ENCODE measurements around the gene CDRT4.

Gene CDRT4

GRCh38 chr17:15462976-15463772, 4.2 kb downstream of the CDRT4 start:
- Histone ChIP-seq H3K4me1 (ENCODE audit: control insufficient read depth, insufficient read depth, low read length) (peaks cover 2% of the 10 kb centered on the region; the same call in 1 of the 2 replicates), H3K27me3 (ENCODE audit: control insufficient read depth, insufficient read depth, low read length) (no peaks in the 10 kb centered on the region), H3K4me3 (ENCODE audit: low read length) (no peak overlapping the region), H3K9me3 (ENCODE audit: control insufficient read depth, insufficient read depth, low read length) (no peaks in the 10 kb centered on the region), H3K36me3 (ENCODE audit: control insufficient read depth, insufficient read depth, low read length) (no peaks in the 10 kb centered on the region), H3K27ac (ENCODE audit: low read length) (no peak overlapping the region)
- no CpG with 5 or more reads among the region's 11 CpGs for WGBS (ENCODE audit: insufficient coverage, insufficient read length)
- DNase-seq (ENCODE audit: low read depth, low spot score), result no peak

- Histone ChIP-seq H3K36me3 (ENCODE audit: control insufficient read depth, insufficient read depth, low read length) (no peaks in the 10 kb centered on the region), H3K4me3 (ENCODE audit: low read length) (no peak overlapping the region), H3K9me3 (ENCODE audit: control insufficient read depth, insufficient read depth, low read length) (no peaks in the 10 kb centered on the region), H3K27me3 (ENCODE audit: control insufficient read depth, insufficient read depth, low read length) (no peaks in the 10 kb centered on the region), H3K4me1 (ENCODE audit: control insufficient read depth, insufficient read depth, low read length) (no peaks in the 10 kb centered on the region), H3K27ac (ENCODE audit: low read length) (no peak overlapping the region)
- no CpG with 5 or more reads among the region's 7 CpGs for WGBS (ENCODE audit: insufficient coverage, insufficient read length)
- DNase-seq (ENCODE audit: low read depth, low spot score), result no peak
These were observed 9.7 kb downstream of the CDRT4 start for GRCh38 chr17:15457723-15458094.

DNA sequence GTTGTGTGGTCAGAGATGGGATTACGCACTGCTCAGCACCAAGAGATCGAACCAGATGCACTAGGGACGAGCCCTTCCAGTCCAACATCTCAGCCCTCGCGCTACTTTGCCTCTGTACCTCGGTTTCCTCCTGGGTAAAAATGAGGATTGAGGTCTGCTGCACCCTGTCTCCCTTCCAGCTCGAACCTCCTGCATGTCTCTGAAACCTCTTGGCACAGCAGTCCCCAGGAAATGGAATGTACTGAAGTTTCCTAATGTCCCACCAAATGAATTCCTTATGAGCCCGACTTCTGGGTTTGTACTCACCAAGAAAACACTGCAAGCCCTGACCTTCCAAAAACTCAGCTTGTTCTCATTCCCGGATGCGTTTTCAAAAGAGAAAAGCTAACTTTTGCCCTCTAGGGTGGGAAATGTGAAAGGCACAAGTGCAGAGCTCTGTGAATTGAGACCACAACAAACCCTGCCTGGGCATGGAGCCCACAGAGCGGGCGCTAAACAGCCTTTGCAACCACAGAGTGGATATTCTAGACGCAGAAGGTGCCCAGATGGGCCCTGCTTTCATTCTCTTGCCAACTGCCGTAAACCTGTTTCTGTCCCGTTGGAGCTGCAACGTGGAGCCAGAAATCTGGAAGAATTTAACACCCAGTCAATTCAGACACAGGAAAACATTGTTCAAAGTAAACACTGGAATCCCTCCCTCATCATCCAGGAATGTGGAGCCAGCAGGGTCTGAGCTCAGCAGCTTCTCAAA, 10.3 kb downstream of the CDRT4 start:
- DNase-seq (ENCODE audit: low read depth, low spot score), result no peak
- WGBS (ENCODE audit: insufficient coverage, insufficient read length), result no CpG with 5 or more reads among the region's 16 CpGs
- Histone ChIP-seq H3K9me3 (ENCODE audit: control insufficient read depth, insufficient read depth, low read length) (no peaks in the 10 kb centered on the region), H3K27ac (ENCODE audit: low read length) (no peak overlapping the region), H3K4me3 (ENCODE audit: low read length) (no peak overlapping the region), H3K36me3 (ENCODE audit: control insufficient read depth, insufficient read depth, low read length) (no peaks in the 10 kb centered on the region), H3K27me3 (ENCODE audit: control insufficient read depth, insufficient read depth, low read length) (no peaks in the 10 kb centered on the region), H3K4me1 (ENCODE audit: control insufficient read depth, insufficient read depth, low read length) (no peaks in the 10 kb centered on the region)

DNA sequence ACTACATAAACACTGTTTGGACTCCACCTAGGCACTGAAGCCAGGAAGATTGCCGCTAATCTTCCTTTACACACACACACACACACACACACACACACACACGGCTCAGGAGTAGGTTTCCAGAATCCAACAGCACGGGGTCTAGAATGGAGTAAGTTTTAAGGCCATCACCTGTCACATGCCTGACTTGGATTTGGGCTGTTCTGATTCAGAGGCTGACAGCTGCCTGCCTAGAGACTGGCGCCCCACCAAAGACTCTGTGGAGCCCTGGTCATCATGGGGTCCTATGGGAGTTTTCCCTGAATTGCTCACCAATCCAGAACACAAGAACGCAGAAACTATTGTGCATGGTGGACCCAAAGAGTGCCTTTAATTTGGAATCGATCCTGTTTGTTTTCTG, 10.9 kb downstream of the CDRT4 start:
- H3K36me3 ChIP-seq (ENCODE audit: control insufficient read depth, insufficient read depth, low read length), result no peaks in the 10 kb centered on the region
- DNase-seq (ENCODE audit: low read depth, low spot score), result no peak
- H3K27ac ChIP-seq (ENCODE audit: low read length), result no peak overlapping the region
- H3K9me3 ChIP-seq (ENCODE audit: control insufficient read depth, insufficient read depth, low read length), result no peaks in the 10 kb centered on the region
- no peaks in the 10 kb centered on the region for H3K4me1 ChIP-seq (ENCODE audit: control insufficient read depth, insufficient read depth, low read length)
- H3K4me3 ChIP-seq (ENCODE audit: low read length), result no peak overlapping the region
- H3K27me3 ChIP-seq (ENCODE audit: control insufficient read depth, insufficient read depth, low read length), result no peaks in the 10 kb centered on the region
- no CpG with 5 or more reads among the region's 6 CpGs for WGBS (ENCODE audit: insufficient coverage, insufficient read length)

DNA sequence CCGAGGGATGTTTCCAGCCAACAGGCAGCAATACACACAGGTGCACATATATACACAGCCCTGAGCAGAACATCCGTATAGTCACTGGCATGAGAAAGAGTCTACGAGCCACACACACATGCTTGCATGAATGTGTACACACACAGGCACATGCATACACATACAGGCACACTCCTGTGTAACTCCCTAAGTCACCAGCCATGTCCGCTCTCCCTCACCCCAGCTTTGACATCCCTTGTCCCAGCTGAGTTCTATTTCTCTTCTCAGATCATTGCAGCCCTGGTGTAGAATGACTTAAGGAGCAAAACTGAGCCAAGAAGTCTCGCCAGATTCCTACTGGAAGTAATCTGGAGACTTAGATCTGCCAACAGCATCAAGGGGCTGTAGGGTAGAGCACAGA, 13.1 kb downstream of the CDRT4 start:
- Histone ChIP-seq H3K9me3 (ENCODE audit: control insufficient read depth, insufficient read depth, low read length) (no peaks in the 10 kb centered on the region), H3K4me3 (ENCODE audit: low read length) (no peak overlapping the region), H3K27ac (ENCODE audit: low read length) (no peak overlapping the region), H3K36me3 (ENCODE audit: control insufficient read depth, insufficient read depth, low read length) (no peaks in the 10 kb centered on the region), H3K4me1 (ENCODE audit: control insufficient read depth, insufficient read depth, low read length) (no peaks in the 10 kb centered on the region), H3K27me3 (ENCODE audit: control insufficient read depth, insufficient read depth, low read length) (no peaks in the 10 kb centered on the region)
- no peak for DNase-seq (ENCODE audit: low read depth, low spot score)
- no CpG with 5 or more reads among the region's 5 CpGs for WGBS (ENCODE audit: insufficient coverage, insufficient read length)

DNA sequence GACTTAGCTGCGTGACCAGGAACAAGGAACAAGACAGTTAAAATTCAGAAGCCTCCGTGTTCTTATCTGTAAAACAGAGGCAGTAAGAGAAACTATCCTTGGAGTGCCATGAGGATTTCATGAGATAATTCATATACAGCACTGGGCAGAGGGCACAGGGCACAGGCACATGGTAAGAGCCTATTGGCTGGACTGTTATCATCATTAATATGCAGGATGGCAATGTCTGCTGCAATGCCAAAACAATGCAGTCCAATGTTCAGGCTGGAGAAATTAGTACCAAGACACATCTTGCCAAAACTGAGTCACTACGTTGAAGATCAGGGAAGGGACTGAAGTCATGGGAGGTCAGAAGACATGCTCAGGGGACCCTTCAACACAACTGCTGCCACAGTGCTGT, 13.6 kb downstream of the CDRT4 start:
- H3K27ac ChIP-seq (ENCODE audit: low read length), result no peak overlapping the region
- no peak for DNase-seq (ENCODE audit: low read depth, low spot score)

DNA sequence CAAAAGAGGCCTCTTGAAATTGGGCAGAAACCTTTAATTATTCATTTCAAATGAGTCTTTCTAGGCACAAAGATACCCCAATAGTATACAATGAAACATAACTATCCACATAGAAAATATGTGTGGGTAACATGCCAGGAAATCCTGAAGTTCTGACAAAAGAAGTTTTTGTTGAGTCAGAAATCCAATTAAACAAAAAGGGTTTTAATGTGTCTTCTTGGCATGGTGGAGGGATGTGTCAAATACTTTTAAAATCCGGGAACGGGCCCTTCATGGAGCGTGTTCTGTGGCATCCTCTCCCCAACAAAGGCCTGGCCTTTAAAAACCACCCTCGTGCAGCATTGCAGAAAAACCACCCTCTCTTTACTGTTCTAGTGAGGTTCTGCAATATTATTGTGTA, 14.2 kb downstream of the CDRT4 start:
- Histone ChIP-seq H3K9me3 (ENCODE audit: control insufficient read depth, insufficient read depth, low read length) (no peaks in the 10 kb centered on the region), H3K36me3 (ENCODE audit: control insufficient read depth, insufficient read depth, low read length) (no peaks in the 10 kb centered on the region), H3K4me3 (ENCODE audit: low read length) (no peak overlapping the region), H3K27ac (ENCODE audit: low read length) (no peak overlapping the region), H3K27me3 (ENCODE audit: control insufficient read depth, insufficient read depth, low read length) (no peaks in the 10 kb centered on the region), H3K4me1 (ENCODE audit: control insufficient read depth, insufficient read depth, low read length) (no peaks in the 10 kb centered on the region)
- DNase-seq (ENCODE audit: low read depth, low spot score), result no peak
- no CpG with 5 or more reads among the region's 4 CpGs for WGBS (ENCODE audit: insufficient coverage, insufficient read length)

More for the DNA sequence above, 13.6 kb downstream of the CDRT4 start:
- Histone ChIP-seq H3K4me3 (ENCODE audit: low read length) (no peak overlapping the region), H3K36me3 (ENCODE audit: control insufficient read depth, insufficient read depth, low read length) (no peaks in the 10 kb centered on the region), H3K4me1 (ENCODE audit: control insufficient read depth, insufficient read depth, low read length) (no peaks in the 10 kb centered on the region), H3K9me3 (ENCODE audit: control insufficient read depth, insufficient read depth, low read length) (no peaks in the 10 kb centered on the region), H3K27me3 (ENCODE audit: control insufficient read depth, insufficient read depth, low read length) (no peaks in the 10 kb centered on the region)
- no CpG with 5 or more reads among the region's 3 CpGs for WGBS (ENCODE audit: insufficient coverage, insufficient read length)

GRCh38 chr17:15452746-15453145, 14.7 kb downstream of the CDRT4 start:
- H3K27me3 ChIP-seq (ENCODE audit: control insufficient read depth, insufficient read depth, low read length), result no peaks in the 10 kb centered on the region
- H3K4me1 ChIP-seq (ENCODE audit: control insufficient read depth, insufficient read depth, low read length), result no peaks in the 10 kb centered on the region
- no peak overlapping the region for H3K4me3 ChIP-seq (ENCODE audit: low read length)
- no CpG with 5 or more reads among the region's 1 CpG for WGBS (ENCODE audit: insufficient coverage, insufficient read length)
- no peaks in the 10 kb centered on the region for H3K9me3 ChIP-seq (ENCODE audit: control insufficient read depth, insufficient read depth, low read length)
- DNase-seq (ENCODE audit: low read depth, low spot score), result no peak
- no peaks in the 10 kb centered on the region for H3K36me3 ChIP-seq (ENCODE audit: control insufficient read depth, insufficient read depth, low read length)
- no peak overlapping the region for H3K27ac ChIP-seq (ENCODE audit: low read length)

- no CpG with 5 or more reads among the region's 3 CpGs for WGBS (ENCODE audit: insufficient coverage, insufficient read length)
- no peak overlapping the region for H3K4me3 ChIP-seq (ENCODE audit: low read length)
- DNase-seq (ENCODE audit: low read depth, low spot score), result no peak
- no peaks in the 10 kb centered on the region for H3K4me1 ChIP-seq (ENCODE audit: control insufficient read depth, insufficient read depth, low read length)
- H3K27me3 ChIP-seq (ENCODE audit: control insufficient read depth, insufficient read depth, low read length), result no peaks in the 10 kb centered on the region
- H3K27ac ChIP-seq (ENCODE audit: low read length), result no peak overlapping the region
- no peaks in the 10 kb centered on the region for H3K9me3 ChIP-seq (ENCODE audit: control insufficient read depth, insufficient read depth, low read length)
- no peaks in the 10 kb centered on the region for H3K36me3 ChIP-seq (ENCODE audit: control insufficient read depth, insufficient read depth, low read length)
These were observed 15.7 kb downstream of the CDRT4 start for GRCh38 chr17:15451680-15452079.

DNA sequence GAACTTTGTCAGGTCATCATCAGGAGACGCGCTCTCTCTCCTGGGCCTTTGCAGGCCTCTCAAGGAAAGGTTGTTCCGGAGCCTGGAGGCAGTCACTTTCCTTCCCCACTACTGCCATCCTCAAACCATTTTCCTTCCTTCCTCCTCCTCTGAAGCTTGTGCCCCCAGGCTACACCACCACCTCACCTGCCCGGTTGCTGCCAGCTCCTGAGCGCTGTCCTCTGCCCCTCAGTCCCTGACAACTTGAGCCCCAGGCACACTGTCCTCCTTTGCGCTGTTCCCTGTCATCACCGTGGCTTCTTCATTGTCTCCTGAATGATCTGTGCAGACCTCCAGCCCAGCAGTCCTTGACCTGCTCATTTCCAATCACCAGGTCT, 18.9 kb downstream of the CDRT4 start:
- H3K36me3 ChIP-seq (ENCODE audit: control insufficient read depth, insufficient read depth, low read length), result no peaks in the 10 kb centered on the region
- no peaks in the 10 kb centered on the region for H3K4me1 ChIP-seq (ENCODE audit: control insufficient read depth, insufficient read depth, low read length)
- H3K27ac ChIP-seq (ENCODE audit: low read length), result no peak overlapping the region
- no peaks in the 10 kb centered on the region for H3K9me3 ChIP-seq (ENCODE audit: control insufficient read depth, insufficient read depth, low read length)
- no CpG with 5 or more reads among the region's 7 CpGs for WGBS (ENCODE audit: insufficient coverage, insufficient read length)
- no peak for DNase-seq (ENCODE audit: low read depth, low spot score)
- no peak overlapping the region for H3K4me3 ChIP-seq (ENCODE audit: low read length)
- H3K27me3 ChIP-seq (ENCODE audit: control insufficient read depth, insufficient read depth, low read length), result no peaks in the 10 kb centered on the region
